Astrocyte (in vitro differentiated cells and primary cell): ENCODE measurements around the gene PODNL1.

Experiments used
- EZH2 ChIP-seq: IDR thresholded peaks from 2 replicates; pipeline ENCODE4 v1.6.1; 2012; ENCODE audit warnings: mild to moderate bottlenecking, low read length, inconsistent platforms; ENCODE audit not compliant: insufficient read depth
- TF ChIP-seq, protein P1 (sequence below): IDR thresholded peaks from 2 replicates; pipeline ENCODE4 v1.5.1; 2011; ENCODE audit warnings: low read depth, mild to moderate bottlenecking, inconsistent platforms, low read length, moderate library complexity; ENCODE audit not compliant: insufficient read depth

GRCh38 chr19:13887517-13887916, 50.7 kb downstream of the PODNL1 start:
- TF ChIP-seq, protein P1, sequence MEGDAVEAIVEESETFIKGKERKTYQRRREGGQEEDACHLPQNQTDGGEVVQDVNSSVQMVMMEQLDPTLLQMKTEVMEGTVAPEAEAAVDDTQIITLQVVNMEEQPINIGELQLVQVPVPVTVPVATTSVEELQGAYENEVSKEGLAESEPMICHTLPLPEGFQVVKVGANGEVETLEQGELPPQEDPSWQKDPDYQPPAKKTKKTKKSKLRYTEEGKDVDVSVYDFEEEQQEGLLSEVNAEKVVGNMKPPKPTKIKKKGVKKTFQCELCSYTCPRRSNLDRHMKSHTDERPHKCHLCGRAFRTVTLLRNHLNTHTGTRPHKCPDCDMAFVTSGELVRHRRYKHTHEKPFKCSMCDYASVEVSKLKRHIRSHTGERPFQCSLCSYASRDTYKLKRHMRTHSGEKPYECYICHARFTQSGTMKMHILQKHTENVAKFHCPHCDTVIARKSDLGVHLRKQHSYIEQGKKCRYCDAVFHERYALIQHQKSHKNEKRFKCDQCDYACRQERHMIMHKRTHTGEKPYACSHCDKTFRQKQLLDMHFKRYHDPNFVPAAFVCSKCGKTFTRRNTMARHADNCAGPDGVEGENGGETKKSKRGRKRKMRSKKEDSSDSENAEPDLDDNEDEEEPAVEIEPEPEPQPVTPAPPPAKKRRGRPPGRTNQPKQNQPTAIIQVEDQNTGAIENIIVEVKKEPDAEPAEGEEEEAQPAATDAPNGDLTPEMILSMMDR, result no peak
- no peak for TF ChIP-seq EZH2
